ENCODE data around the gene SPNS1.

SPNS1 gene

DNA sequence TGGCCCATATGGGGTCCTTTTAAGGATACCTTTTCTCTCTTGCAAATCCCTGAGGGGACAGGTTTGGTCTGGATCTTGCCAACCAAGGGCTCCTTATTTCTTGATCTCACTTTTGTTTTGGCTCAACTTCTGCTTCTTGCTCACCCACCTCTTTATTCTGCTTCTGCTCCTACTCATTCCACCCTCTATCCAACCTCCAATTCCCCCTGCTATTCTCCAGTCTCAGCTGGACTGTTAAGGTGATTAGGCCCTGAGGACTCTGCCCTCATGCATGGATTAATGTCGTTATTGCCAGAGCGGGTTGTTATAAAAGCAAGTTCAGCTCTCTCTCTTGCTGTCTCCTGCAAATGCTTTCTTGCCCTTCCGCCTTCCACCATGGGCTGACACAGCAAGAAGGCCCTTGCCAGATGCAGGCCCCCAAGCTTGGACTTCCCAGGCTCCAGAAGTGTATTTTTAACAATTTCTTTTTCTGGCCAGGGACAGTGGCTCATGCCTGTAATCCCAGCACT is 40.0 kb downstream of the SPNS1 start:
- DNase-seq (ENCODE audit: extremely low read depth, low read depth): no peak
- TF ChIP-seq, protein P1, sequence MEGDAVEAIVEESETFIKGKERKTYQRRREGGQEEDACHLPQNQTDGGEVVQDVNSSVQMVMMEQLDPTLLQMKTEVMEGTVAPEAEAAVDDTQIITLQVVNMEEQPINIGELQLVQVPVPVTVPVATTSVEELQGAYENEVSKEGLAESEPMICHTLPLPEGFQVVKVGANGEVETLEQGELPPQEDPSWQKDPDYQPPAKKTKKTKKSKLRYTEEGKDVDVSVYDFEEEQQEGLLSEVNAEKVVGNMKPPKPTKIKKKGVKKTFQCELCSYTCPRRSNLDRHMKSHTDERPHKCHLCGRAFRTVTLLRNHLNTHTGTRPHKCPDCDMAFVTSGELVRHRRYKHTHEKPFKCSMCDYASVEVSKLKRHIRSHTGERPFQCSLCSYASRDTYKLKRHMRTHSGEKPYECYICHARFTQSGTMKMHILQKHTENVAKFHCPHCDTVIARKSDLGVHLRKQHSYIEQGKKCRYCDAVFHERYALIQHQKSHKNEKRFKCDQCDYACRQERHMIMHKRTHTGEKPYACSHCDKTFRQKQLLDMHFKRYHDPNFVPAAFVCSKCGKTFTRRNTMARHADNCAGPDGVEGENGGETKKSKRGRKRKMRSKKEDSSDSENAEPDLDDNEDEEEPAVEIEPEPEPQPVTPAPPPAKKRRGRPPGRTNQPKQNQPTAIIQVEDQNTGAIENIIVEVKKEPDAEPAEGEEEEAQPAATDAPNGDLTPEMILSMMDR (IDR thresholded peaks at IDR 0.05; ENCODE audit: low read depth, low read length): no peak

GRCh38 chr16:29022196-29022595 is 47.6 kb downstream of the SPNS1 start:
- TF ChIP-seq, protein P1 (IDR thresholded peaks at IDR 0.05; ENCODE audit: low read depth, low read length): no peak

DNA sequence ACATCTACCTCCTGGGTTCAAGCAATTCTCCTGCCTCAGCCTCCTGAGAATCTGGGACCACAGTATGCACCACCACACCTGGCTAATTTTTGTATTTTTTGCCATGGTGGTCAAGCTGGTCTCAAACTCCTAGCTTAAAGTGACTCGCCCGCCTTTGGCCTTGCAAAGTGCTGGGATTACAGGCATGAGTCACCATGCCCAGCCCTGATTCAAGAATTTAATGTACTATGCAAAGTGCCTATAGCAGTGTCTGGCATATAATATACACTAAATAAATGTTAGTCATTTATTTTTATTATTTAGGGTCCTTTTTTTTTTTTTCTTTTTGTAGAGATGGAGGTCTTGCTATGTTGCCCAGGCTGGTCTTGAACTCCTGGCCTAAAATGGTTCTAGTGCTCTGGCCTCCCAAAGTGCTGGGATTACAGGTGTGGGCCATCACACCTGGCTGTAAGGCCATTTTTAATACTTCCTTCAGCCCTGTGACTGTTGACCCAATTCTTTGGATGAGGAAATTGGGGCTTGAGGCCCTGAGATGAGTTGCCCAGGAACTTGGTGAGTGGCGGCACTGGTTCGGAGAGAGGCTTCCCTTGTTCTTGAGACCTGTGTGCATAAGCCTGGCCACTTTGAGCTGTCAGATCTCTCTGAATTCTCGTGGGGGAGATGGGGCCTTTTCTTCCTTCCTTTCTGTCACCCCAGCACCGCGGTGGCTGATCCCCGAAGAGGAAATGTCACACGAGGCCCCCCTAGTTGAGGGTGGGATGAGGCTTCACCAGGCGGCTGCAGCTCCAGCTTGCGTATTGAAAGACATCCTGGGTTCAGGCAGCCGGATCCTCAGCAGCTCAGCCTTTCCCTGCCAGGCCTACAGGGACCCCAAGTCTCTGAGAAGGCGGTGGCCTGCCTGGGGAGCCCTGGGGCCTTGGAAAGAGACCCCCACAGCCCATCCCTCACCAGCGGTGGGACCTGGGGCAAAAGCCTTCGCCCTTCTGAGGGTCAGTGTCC is 49.0 kb downstream of the SPNS1 start:
- no peak for DNase-seq (ENCODE audit: extremely low read depth, low read depth)
- TF ChIP-seq, protein P1 (IDR thresholded peaks at IDR 0.05; ENCODE audit: low read depth, low read length): no peak

More at GRCh38 chr16:29022196-29022595, 47.6 kb downstream of the SPNS1 start:
- no peak for DNase-seq (ENCODE audit: extremely low read depth, low read depth)

GRCh38 chr16:29024278-29024677 is 49.7 kb downstream of the SPNS1 start:
- TF ChIP-seq, protein P1 (IDR thresholded peaks at IDR 0.05; ENCODE audit: low read depth, low read length): no peak
- DNase-seq (ENCODE audit: extremely low read depth, low read depth): no peak

- TF ChIP-seq, protein P1 (IDR thresholded peaks at IDR 0.05; ENCODE audit: low read depth, low read length): no peak
- DNase-seq (ENCODE audit: extremely low read depth, low read depth): no peak
Observed at GRCh38 chr16:29025218-29025617, 50.6 kb downstream of the SPNS1 start.

- TF ChIP-seq, protein P1 (IDR thresholded peaks at IDR 0.05; ENCODE audit: low read depth, low read length): no peak
- DNase-seq (ENCODE audit: extremely low read depth, low read depth): no peak
Observed at GRCh38 chr16:29025735-29026134, 51.2 kb downstream of the SPNS1 start.
